Anterior cingulate cortex (tissue), 58 donors: Measurements from ENCODE around the gene TNFRSF12A.

ENCODE experiments used
- DNase-seq, 58 donors: peaks; one replicate each; lab custom pipeline; 2025; lab: John Stamatoyannopoulos, UW

The TNFRSF12A gene

DNA sequence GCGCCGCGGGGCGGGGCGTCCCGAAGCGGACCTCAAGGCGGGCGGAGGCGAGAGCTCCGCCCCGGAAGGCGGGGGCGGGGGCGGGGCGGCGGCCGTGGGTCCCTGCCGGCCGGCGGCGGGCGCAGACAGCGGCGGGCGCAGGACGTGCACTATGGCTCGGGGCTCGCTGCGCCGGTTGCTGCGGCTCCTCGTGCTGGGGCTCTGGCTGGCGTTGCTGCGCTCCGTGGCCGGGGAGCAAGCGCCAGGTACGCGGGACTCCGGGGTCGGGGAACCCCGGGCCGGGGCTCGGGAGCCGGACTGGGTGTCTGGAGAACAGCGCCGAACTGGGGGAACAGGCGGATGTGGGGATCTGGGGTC, at the start of gene TNFRSF12A:
TNFRSF12A (plus strand) TSS at position 122 of the 357 bp plus-strand sequence; CDS start at position 152, 30 bp downstream.
- peak in 32 of 58 donors; percentile 6 to 59 (median 26) for DNase-seq

- DNase-seq, result no peak
Measured at GRCh38 chr16:2970563-2970962, 49.6 kb upstream of the TNFRSF12A start.

- no peak for DNase-seq
Measured at GRCh38 chr16:2971134-2971984, 48.8 kb upstream of the TNFRSF12A start.

GRCh38 chr16:2971985-2972784, 48.0 kb upstream of the TNFRSF12A start:
- peak in 4 of 58 donors; percentile 12 to 21 (median 18) for DNase-seq

GRCh38 chr16:2973093-2973492, 47.1 kb upstream of the TNFRSF12A start:
- peak in 43 of 58 donors; percentile 13 to 81 (median 46) for DNase-seq

DNA sequence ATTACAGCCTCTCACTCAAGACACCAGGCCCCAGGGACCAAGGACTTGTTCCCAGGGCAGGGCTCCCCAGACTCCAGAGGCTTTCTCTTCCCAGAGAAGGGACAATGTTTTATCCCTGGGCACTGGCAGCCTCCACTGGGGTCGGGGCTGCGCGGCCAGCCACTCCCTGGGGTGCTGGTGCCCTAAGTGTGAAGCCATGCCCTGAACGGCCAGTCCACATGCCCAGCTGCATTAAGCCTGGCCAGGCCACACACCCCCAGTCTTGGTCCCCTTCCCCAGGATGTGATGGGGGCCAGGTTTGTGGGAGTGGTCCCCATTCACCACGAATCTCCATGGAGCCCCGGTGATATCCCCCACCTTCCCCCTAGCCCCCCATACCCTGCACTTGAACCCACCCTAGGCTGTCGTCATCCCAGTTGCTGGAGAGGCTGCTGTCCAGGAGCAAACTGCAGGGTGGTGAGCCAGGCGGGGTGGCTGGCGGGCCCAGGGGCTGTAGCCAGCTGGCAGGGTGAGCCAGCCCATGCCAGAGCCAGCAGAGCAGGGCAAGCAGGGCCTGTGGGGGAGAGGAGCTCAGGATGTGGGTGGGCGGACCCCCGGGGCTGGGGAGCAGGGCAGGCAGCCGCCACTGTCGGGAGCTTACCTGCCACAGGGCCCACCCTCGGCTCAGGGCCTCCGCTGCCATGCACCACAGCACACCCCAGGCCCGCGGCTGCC, 46.4 kb upstream of the TNFRSF12A start:
- DNase-seq, result peak in 17 of 58 donors; percentile 13 to 75 (median 32)

DNA sequence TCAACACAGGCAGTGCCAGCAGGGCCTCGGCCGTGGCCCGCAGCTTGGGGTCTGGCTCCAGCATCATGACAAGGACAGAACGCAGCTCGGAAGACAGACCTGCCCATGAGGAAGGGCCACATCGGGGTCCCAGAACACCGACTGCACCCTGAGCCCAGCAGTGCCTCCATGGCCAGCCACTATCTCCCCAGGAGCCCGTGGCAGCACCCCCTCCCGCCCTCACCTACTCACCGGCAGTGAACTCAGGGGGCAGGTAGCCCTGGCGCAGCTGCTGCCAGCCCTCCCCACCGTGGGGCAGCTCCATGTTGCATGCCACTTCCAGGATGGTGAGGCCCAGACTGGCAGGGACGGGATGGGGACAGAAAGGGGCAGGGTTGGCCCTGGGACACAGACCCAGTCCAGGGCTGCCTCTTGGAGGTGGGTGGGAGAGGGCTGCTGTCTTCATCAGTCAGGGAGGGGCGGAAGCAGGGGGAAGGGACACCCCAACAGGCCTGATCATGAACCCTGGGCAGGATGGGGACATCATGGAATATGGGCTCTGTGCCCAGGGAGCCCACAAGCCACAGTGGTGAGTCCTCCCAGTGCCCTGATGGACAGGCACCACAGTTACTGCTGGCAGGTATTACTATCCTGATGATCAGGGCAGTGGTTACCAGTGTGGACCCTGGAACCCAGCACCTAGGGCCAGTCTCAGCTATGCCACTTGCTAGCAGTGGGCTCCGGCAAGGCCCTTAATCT, 45.7 kb upstream of the TNFRSF12A start:
- DNase-seq, result no peak

- DNase-seq, result no peak
Measured at GRCh38 chr16:2975161-2975795, 44.9 kb upstream of the TNFRSF12A start.

DNA sequence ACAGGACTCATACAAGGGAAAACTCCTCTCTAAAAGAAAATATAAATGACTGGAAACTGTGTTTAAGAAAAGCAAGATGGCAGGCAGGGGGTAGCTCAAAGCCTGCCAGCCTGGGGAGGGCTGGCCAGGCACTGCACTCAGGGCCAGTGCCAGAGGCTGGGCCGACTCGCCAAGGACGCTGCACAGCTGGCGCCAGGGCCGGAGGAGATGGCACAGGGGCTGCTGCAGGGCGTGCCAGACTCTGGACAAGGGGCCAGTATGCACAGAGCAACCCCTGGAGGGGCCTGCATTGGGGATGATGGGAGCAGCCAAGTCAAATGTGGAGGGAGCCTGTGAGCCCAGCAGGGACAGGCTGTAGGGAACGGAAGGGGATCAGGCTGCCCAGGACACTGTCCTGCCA, 44.0 kb upstream of the TNFRSF12A start:
- DNase-seq, result peak in 12 of 58 donors; percentile 3 to 43 (median 24)

DNA sequence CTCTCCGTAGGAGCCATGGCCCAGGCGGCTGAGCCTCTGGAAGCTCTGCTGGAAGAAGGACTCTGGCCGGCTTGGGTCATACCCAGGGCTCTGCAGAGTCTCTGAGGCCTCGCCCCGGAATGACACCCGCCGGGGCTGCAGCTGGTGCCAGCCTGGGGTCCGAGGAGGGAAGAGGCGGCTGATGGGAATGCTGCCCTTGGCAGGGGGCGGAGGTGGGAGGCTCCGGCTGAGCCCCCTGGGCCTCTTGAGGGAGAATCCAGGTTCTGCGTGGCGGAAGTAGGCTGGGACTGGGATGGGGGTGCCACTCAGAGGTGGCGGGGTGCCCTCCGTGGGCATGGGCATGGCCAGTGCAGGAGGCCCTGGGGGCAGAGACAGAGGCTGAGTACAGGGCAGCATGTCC, 43.5 kb upstream of the TNFRSF12A start:
- DNase-seq, result no peak

DNA sequence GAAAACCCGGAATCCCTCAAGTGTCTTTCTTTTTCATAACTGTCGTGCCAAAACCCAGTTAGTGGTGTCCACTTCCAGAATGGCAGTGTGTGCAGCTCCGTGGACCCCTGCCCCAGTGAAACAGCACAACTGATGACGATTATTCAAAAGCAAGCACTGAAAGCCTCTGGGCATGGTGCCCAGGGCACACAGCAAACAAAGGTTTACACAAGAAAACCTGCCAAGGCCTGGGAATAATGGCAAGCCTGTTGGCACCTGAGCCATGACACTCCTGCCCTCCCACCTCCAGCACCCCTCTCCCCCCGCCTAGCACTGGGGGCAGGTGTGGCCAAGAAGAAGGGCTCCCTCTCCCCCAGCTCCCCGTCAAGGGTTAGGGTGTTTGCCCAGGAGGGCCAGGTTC, 42.7 kb upstream of the TNFRSF12A start:
- peak in 31 of 58 donors; percentile 12 to 76 (median 41) for DNase-seq

DNA sequence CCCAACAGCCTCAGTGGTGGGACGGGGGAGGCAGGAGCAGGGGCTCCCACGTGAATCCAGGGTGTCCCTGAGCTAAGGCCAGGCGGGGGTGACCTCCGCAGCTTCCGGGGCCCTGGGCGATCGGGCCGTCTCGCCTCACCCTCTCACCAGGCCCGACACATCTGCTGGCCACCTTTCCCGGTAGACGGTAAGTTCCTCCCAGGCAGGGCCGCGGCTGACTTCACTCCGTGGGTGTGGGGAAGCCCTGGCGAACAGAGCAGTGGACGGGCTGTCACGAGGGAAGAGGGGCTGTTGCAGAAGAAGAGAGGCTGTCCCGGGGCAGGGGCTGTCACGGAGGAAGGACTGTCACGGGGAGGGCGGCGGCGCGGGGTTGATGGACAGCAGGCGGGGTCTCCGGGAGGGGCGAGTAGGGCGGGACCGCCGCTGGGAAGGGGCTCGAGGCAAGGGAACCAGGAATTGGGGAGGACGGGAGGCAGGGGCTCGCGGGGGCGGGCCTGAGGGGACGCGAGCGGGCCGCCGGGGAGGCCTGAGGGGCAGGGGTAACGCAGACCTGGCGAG, 40.4 kb upstream of the TNFRSF12A start:
- no peak for DNase-seq

GRCh38 chr16:2980227-2981176, 39.7 kb upstream of the TNFRSF12A start, which contains the start of gene PKMYT1:
Gene PKMYT1, minus strand, starts transcription at chr16:2980446. Its CDS starts 789 bp downstream, at chr16:2979657.
- peak; percentile 30 to 89 (median 82) for DNase-seq

GRCh38 chr16:2981177-2981898, 38.8 kb upstream of the TNFRSF12A start:
- DNase-seq, result no peak

- no peak for DNase-seq
Measured at GRCh38 chr16:2981899-2982250, 38.3 kb upstream of the TNFRSF12A start.

DNA sequence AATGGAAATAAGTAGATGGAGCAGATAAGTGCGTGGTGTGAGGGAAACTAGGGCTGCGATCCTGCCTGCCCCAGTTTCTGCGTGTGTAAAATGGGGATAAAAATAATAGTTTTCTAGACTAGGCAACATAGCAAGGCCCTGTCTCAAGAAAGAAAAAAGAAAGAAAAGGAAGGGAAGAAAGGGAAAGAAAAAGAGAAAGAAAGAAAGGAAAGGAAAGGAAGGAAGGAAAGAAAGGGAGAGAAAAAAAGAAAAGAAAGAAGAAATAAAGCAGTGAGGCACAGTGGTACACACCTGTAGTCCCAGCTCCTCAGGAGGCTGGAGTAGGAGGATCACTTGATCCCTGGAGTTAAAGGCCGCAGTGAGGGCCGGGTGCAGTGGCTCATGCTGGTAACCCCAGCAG, 37.8 kb upstream of the TNFRSF12A start:
- no peak for DNase-seq

DNA sequence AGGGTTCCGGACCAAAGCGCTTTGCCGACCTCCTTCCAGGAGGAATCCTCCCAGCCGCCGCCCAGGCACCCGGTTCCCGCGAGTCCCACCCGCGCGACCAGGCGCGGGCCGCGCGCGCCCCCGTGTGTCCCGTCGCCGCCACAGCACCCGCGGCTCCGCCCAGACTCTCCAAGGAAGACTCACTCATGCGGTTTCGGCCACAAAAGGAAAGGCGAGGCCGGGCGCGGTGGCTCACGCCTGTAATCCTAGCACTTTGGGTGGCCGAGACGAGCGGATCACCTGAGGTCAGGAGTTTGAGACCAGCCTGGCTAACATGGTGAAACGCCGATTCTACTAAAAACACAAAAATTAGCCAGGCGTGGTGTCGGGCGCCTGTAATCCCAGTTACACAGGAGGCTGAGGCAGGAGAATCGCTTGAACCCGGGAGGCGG, 36.4 kb upstream of the TNFRSF12A start:
- peak in 54 of 58 donors; percentile 28 to 87 (median 63) for DNase-seq
